Colon (tissue), 2 donors: Measurements from ENCODE around the gene CDKAL1.

Experiments used
- FAIRE-seq: peaks from 2 replicates; lab custom pipeline; 2012; peaks lifted over from hg19 to GRCh38; lab: Jason Lieb, UNC
- donor health status: control.
- donor health status: control.

Gene CDKAL1

DNA sequence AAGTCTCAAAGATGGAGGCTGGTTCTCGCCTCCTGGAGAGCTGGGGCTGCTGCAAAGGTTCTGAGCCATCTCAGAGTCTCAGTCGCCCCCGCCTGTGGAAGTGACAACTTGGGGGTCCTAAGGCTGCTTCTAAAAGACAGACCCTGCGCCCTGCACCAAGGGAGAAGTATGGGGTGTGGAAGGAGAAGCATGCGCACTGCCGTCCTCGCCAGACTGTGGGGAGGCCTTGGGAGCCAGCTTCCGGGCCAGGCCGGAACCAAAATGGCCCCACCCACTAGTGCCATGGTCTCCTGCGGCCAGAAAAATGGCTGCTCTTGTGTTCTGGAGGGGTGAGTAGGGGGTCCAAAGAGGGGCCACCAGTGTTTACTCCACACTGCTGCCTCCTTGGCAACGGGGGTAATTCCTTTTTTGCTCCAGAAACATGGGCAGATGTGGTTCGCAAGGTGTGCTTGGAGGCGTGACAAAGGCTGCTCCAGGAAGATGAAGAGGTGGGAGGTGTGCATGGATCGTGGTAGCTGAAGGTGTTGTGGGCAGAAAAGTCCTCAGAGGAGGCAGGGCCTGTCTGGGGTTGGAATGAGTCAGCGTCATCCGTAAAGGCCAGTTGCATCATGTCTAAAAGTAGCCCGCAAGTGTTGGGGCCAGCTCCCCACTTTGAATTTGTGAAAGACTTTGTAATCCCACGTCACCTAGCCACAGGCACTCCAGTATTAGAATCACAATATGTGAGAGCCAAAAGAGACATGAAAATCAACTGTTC is 729.5 kb downstream of the CDKAL1 start:
- FAIRE-seq: no peak

DNA sequence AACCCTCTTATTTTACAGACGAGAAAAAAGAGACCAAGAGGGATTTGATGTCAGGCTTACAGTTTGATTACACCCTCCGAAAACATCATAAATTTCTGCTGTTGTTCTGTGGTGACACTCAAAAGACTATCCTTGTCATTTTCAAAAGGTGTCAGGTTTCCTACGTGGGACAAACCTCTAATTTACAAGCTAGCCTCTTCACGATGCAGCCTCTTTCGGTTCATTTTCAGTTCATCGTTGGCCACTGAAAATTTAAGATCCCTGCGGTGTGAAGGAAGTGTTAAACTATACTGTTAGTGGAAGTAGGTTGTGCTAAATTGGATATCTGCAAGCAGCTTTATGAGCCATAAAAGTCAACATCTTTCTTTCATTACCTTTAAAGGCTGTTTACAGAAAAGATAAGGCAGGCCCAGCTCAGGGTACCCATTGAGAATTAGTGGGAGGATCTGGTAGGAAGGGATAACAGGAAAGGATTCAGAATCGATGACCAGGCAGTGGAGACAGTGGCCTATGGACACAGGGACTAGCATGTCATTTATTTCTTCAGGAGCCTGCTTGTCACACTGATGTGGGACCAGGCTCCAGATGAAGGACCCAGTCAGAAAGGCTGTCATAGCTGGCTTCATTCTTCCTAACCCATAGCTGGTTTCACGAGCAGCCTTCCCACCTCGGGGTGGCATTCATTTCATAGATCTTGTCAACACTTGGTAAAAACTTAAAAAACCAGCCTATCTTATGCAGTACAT is 730.2 kb downstream of the CDKAL1 start:
- no peak for FAIRE-seq

DNA sequence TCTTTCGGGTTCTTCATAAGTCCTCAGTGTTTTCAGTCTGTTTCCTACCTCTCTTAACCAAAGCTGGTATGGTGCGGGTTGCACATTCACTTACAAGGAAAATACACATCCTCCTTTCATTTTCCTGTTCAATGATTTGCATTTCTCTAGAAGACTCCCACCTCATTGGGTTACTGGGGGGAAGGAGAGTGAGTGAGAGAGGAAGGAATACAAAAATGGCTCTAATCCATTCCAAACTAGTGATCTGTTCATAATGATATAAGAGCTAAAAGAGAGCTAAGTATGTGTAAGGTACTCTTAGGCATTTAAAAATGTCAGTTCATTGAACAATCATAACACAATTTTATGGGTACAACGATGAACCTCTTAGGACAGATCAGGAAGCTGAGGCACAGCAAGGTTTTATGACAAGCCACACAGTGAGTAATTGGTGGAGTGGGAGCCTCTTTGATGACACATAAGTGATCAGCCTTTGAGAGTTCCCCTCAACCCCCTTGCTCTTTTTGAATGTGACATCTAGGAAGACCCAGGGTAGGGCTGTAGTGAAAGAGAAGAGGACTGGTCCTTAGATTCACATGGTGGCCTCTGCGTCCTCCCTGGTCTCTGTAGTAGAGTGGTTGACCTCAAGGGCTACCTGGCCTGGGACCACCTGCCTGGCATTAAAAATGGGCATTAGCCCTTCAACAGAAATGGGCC is 730.9 kb downstream of the CDKAL1 start:
- no peak for FAIRE-seq

DNA sequence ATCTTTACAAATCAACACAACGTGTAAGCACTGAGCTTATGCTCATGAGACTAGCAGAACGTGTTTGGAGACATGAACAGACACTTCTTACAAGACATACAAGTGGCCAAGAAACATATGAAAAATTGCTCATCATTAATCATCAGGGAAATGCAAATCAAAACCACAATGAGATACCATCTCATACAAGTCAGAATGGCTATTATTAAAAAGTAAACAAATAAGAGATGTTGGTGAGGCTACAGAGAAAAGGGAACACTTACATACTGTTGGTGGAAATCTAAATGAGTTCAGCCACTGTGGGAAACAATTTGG is 731.4 kb downstream of the CDKAL1 start:
- no peak for FAIRE-seq

DNA sequence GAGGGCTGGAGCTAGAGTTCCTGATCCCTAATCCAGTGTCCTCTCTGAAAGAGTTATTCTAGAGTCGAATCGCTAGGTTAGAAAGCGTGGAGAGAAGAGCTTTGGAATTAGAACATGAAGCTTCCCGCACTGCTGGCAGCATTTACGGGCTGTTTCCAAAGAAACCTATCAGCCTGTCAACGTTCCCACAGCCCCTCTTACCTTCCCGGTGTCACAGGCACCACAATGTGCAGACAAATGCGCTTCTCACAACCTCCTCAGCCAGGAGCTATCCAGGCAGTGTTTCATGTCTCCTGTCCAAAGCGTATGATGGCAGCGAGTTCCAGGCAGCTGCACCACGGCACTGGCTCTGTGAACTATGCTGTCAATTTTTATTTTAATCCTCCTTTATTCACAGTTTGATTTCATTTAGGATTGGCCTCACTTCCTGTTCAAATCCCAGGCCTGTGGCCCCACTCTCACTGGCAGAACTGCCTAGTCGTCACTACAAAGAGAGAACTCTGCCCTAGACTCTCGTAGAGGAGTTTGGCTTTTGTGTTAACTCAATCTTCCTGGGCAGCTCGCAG is 736.5 kb downstream of the CDKAL1 start:
- no peak for FAIRE-seq

DNA sequence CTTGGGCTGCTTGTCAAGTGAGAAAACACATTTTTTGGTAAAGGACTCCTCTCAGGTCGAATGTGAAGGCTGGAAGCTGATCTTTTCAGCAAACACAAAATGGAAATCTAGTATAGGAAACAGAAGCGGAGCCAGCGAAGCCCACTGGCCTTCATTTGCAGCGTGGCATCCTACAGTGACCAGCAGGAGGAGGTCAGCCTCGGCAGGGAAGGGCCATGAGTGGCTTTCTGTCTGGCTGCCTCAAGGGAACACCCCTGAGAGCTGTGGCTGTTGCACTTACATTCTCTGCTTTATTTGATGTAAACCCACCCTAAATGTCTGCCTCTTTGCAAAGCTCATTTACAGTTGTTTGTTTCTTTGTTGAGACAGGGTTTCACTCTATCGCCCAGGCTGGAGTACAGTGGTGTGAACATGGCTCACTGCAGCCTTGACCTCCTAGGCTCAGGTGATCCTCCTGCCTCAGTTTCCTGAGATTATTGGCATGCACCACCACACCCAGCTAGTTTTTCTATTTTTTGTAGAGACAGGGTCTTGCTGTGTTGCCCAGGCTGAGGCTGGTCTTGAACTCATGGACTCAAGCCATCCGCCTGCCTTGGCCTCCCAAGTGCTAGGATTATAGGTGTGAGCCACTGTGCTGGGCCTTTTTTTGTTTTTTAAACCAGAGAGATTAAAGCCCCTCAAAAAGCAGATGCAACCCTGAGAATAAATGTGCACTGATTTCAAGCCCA is 737.3 kb downstream of the CDKAL1 start:
- no peak for FAIRE-seq

DNA sequence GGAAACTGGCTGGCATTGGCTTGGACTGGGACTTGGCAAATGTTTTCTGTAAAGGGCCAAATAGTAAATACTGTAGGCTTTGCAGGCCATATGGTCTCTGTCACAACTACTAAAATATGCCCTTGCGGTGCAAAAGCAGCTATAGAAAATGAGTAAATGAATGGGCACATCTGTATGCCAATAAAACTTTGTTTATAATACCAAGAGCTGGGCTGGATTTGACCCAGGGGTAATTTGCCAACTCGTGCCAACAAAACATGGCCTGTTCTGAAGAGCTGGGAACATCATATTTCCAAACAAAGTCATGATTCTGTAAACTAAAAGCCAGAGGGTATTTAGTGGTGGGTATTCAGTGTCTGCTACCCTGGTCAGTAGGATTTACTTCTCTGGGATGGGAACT is 739.2 kb downstream of the CDKAL1 start:
- FAIRE-seq: no peak

DNA sequence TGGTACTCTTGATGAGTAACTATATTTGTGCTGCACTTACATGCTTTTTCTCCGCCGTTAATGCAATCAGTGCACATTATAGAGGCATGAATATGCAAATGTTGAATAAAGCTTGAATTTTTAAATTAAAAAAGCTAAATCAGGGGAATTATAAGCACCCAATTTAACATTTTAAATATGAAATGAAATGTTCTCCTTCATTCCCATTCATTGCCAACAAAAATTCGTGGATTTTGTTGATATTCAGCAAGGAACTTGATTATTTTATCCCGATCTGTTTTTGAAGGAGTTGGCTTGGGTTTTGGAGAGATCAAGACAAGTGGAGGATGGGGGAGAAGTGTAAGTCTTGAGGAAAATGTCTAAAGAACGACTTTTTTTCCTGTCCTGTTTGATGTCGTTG is 740.6 kb downstream of the CDKAL1 start:
- no peak for FAIRE-seq

DNA sequence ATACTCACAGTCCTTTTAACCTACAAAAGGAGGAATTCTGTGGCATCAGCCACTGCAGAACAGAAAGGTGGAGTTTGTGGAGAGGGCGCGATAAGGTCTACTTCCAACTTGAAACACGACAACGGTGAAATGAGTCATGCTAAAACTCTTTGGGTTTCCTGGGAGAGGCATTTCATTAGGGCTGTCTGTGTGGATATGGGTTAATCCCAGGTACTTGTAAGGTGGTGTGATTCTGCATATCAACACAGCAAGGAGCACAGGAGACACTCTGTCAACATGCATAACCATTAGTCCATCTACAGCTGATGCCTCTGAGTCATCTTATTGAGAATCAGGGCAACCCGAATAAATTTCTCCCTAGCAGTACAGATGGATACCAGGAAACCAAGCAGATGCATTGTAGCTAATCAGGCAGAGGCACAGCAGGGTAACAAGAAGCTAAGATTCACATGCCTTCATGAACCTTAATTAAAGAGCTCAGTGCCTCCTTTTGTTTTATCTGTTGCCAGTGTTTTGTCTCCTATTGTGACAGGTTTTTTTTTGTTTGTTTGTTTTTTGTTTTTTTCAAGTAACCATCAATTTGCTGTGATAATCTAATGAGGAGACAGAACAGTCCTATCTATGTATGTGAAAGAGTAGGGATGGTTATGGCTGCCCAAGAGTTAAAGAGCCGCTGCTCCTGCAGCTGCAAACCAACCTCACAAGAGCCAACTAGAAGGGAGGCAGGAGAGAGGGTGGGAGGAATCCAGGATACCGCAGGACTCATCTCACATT is 743.5 kb downstream of the CDKAL1 start:
- FAIRE-seq: no peak

DNA sequence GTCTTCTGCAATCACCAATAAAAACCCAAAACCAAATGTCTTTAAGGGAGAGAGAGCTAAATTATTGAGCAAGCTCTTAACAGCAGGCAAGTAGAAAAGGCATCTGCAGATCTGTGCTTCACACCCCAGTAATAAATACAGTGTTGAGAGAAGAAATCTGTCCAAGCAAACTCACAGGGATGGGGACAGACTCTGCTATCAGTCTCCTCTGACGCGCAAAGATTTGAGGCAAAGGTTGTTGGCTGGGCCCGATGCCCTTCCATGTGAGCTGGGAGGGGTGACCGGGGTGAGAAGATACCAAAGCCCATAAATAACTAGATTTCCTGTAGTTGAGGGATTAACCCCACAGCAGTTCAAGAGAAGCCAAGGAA is 744.1 kb downstream of the CDKAL1 start:
- no peak for FAIRE-seq

DNA sequence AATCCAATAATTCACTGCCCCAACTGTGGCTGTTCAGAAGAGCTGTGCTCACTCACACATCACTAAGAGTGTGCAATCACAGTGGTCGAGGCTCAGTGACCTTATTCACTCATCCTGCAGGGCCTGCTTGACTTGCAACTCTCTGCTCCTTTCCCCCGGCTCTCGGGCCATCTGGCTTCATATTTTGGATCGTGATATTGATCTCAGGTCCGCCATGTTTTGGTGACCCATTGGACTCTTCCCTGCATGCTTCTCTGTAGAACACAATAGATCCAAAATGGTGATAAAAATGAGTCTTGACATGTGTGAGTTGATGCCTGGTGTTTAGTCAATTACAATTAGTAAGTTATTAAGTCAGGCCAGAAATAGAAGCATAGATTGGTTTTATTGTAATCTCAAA is 745.4 kb downstream of the CDKAL1 start:
- FAIRE-seq: no peak

DNA sequence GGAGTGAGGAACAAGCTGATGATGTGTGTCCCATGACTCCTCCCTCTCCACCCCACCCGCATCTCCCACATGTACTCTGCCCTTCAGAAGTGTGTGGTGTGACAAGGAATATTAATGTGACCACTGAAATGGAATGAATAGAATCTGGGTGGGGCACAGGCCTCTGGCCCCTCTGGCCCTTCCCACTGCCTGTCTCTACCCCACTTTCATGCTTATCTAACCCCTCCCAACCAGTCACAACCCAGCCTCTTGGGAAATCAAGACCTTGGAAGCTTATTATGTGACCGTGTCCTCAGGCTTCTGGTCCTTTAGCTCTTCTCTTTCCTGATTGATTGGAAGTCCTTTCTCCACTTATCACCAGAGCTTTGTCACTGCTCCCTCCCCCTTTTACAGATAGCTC is 747.1 kb downstream of the CDKAL1 start:
- FAIRE-seq: no peak
